Central memory CD8-positive, alpha-beta T cell (primary cell): ENCODE data around the gene ZNF483.
"Not testable (repeated sequence)": the region's sequence is repeated elsewhere in the genome, so short reads cannot be mapped to it uniquely, and the experiment has no call there.

Experiments
- ATAC-seq: fragments of 150-1000 bp; cut with Tn5 transposase; replicated peaks from 2 replicates; pipeline ENCODE4 v1.10.0; 2022; ENCODE audit warnings: mild to moderate bottlenecking, moderate FRiP score, moderate number of reproducible peaks; ENCODE audit not compliant: poor library complexity, severe bottlenecking; ENCODE audit errors: extremely low read depth
- DNase-seq, 2 donors: peaks; one replicate each; pipeline ENCODE4 v3.0.0; 2021; ENCODE audit warnings: low spot score in 2 of 2
- H3K27ac Mint-ChIP-seq: one replicate; pipeline ENCODE4 v1.8.0; 2022; ENCODE audit warnings: low read depth, mild to moderate bottlenecking, moderate library complexity, mixed read lengths
- H3K27me3 Mint-ChIP-seq: one replicate; pipeline ENCODE4 v1.8.0; 2022; ENCODE audit warnings: mixed read lengths
- H3K36me3 Mint-ChIP-seq: one replicate; pipeline ENCODE4 v1.8.0; 2022; ENCODE audit warnings: mild to moderate bottlenecking, moderate library complexity, mixed read lengths; ENCODE audit not compliant: insufficient read depth
- H3K4me1 Mint-ChIP-seq: one replicate; pipeline ENCODE4 v1.8.0; 2022; ENCODE audit warnings: mixed read lengths
- H3K4me3 Mint-ChIP-seq: one replicate; pipeline ENCODE4 v1.8.0; 2022; ENCODE audit warnings: mild to moderate bottlenecking, moderate library complexity, mixed read lengths
- H3K9me3 Mint-ChIP-seq: one replicate; pipeline ENCODE4 v1.8.0; 2022; ENCODE audit warnings: mixed read lengths

ZNF483 gene

GRCh38 chr9:111561165-111561719, 36.3 kb downstream of the ZNF483 start:
- H3K27me3 Mint-ChIP-seq: no peaks in the 10 kb centered on the region
- no peak for DNase-seq
- ATAC-seq: no peak
- no peaks in the 10 kb centered on the region for H3K4me1 Mint-ChIP-seq
- peaks cover 6% of the 10 kb centered on the region for H3K9me3 Mint-ChIP-seq
- no peak overlapping the region for H3K27ac Mint-ChIP-seq
- peaks cover 2% of the 10 kb centered on the region for H3K36me3 Mint-ChIP-seq
- no peak overlapping the region for H3K4me3 Mint-ChIP-seq

- Mint-ChIP-seq H3K4me3 (no peak overlapping the region), H3K4me1 (no peaks in the 10 kb centered on the region), H3K9me3 (peaks cover 24% of the 10 kb centered on the region), H3K27ac (no peak overlapping the region), H3K36me3 (peaks cover 2% of the 10 kb centered on the region), H3K27me3 (peaks cover 21% of the 10 kb centered on the region)
- no peak for ATAC-seq
- no peak for DNase-seq
Observed at GRCh38 chr9:111566234-111566633, 41.3 kb downstream of the ZNF483 start.

DNA sequence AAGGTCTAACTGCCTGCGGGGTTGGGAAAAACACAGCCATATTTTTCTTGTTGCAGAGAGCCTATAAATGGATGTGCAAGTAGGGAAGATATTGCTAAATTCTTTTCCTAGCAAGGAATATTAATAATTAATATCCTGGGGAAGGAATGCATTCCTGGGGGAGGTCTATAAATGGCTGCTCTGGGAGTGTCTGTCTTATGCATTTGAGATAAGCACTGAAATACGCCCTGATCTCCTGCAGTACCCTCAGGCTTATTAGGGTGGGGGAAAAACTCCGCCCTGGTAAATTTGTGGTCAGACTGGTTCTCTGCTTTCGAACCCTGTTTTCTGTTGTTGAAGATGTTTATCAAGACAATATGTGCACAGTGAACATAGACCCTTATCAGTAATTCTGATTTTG, 43.1 kb downstream of the ZNF483 start:
- not testable (repeated sequence) for H3K4me3 Mint-ChIP-seq, H3K36me3 Mint-ChIP-seq, ATAC-seq, DNase-seq, H3K4me1 Mint-ChIP-seq, H3K27ac Mint-ChIP-seq
- Mint-ChIP-seq H3K9me3 (peaks cover 24% of the 10 kb centered on the region), H3K27me3 (peaks cover 22% of the 10 kb centered on the region)

DNA sequence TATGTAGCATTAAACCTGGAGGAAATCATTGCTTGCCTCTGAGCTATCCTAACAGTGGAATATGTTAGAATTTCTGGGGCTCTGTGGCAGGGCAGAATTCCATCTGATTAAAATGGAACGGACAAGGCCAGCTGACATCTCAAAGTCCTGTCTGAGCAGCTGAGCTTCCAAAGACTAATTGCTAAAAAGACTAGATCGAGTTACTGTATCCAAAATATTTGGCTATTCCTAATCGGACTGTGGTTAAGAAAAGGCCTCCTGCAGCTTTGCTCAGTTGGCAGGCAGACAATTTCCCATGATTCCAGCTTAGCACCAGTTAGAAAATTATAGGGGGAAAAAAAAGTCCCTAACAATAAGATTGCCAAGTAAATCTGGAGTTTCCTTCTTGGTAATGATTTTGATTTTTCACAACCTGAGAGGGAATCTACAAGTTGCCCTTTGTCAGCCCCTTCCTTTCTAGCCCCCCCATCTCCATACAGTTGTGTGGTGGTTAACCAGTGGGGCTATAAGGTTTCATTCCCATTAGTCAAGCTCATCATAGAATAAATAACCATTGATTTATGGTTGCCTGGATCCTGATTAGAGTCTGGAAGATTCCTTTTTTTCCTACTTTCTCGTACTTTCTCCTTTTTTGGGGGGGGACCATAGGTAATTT, 48.1 kb downstream of the ZNF483 start:
- no peak overlapping the region for H3K4me3 Mint-ChIP-seq
- H3K9me3 Mint-ChIP-seq: peaks cover 17% of the 10 kb centered on the region
- no peak overlapping the region for H3K27ac Mint-ChIP-seq
- H3K36me3 Mint-ChIP-seq: no peaks in the 10 kb centered on the region
- no peak for DNase-seq
- ATAC-seq: no peak
- no peaks in the 10 kb centered on the region for H3K4me1 Mint-ChIP-seq
- H3K27me3 Mint-ChIP-seq: peaks cover 53% of the 10 kb centered on the region

- Mint-ChIP-seq H3K4me1 (no peaks in the 10 kb centered on the region), H3K27me3 (peaks cover 21% of the 10 kb centered on the region), H3K27ac (no peak overlapping the region), H3K36me3 (no peaks in the 10 kb centered on the region), H3K4me3 (no peak overlapping the region), H3K9me3 (no peaks in the 10 kb centered on the region)
- DNase-seq (no peak), ATAC-seq (no peak)
Observed at GRCh38 chr9:111582888-111583287, 57.9 kb downstream of the ZNF483 start.

GRCh38 chr9:111586378-111586777, 61.4 kb downstream of the ZNF483 start:
- H3K9me3 Mint-ChIP-seq: no peaks in the 10 kb centered on the region
- H3K4me1 Mint-ChIP-seq: no peaks in the 10 kb centered on the region
- no peak for ATAC-seq

DNA sequence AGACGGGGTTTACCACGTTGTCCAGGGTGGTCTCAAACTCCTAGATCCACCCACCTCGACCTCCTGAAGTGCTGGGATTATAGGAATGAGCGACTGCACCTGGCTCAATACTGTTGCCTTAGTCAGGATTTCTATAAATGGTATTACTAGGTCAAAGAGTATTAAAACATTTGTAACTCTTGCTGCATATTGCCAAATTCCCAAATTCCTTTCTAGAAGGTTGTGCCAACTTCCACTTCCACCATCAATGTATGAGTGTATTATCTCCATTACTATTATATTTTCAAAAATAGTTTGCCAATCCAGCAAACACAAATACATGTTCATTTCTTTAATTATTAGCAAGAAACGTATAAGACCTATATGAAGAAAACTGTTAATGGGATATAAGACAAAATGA, 63.9 kb downstream of the ZNF483 start:
- H3K9me3 Mint-ChIP-seq: no peaks in the 10 kb centered on the region
- H3K4me3 Mint-ChIP-seq: no peak overlapping the region
- no peaks in the 10 kb centered on the region for H3K4me1 Mint-ChIP-seq
- no peak for DNase-seq
- no peaks in the 10 kb centered on the region for H3K36me3 Mint-ChIP-seq
- peaks cover 17% of the 10 kb centered on the region for H3K27me3 Mint-ChIP-seq
- H3K27ac Mint-ChIP-seq: no peak overlapping the region
- no peak for ATAC-seq

More at GRCh38 chr9:111586378-111586777, 61.4 kb downstream of the ZNF483 start:
- Mint-ChIP-seq H3K36me3 (no peaks in the 10 kb centered on the region), H3K4me3 (no peak overlapping the region), H3K27ac (no peak overlapping the region), H3K27me3 (peaks cover 9% of the 10 kb centered on the region)
- no peak for DNase-seq

DNA sequence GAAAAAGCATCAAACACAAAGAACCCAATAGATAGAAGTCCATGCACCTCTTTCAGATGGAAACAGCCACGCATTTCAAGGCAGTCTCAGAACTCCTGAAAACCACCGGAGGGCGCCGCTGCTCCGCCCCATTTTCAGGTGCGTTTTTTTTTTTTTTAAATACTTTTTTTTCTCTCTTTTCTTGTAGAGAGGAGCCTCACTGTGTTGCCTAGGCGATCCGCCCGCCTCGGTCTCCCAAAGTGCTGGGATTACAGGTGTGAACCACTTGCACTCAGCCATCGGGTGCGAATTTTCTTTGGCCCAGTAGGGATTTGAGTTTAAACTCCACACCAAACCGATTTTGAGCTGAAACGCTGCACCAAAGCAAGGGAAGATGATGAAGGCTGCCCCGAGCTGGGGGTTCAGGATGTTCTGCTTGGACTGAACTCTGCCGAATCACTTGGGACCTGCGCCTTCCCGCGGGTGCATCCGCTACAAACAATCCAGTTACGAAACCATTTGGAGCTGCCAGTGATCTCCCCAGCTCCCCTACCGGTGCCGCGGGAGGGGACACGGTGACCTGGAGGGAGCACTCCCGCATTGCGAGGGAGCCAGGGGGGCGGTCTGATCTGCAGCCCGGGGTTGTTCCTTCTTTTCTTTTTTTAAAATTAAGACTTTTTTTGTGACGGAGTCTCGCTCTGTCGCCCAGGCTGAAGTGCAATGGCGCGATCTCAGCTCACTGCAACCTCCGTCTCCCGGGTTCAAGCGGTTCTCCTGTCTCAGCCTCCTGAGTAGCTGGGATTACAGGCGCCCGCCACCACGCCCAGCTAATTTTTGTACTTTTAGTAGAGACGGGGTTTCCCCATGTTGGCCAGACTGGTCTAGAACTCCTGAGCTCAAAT, 73.1 kb downstream of the ZNF483 start:
- peak overlapping the region; percentile 81 for H3K4me3 Mint-ChIP-seq
- peaks cover 58% of the 10 kb centered on the region for H3K27me3 Mint-ChIP-seq
- peaks cover 20% of the 10 kb centered on the region for H3K4me1 Mint-ChIP-seq
- no peaks in the 10 kb centered on the region for H3K9me3 Mint-ChIP-seq
- peak; percentile 64 for ATAC-seq
- H3K36me3 Mint-ChIP-seq: peaks cover 1% of the 10 kb centered on the region
- DNase-seq: peak in 1 of 2 donors; percentile 27
- no peak overlapping the region for H3K27ac Mint-ChIP-seq

- peaks cover 1% of the 10 kb centered on the region for H3K36me3 Mint-ChIP-seq
- no peaks in the 10 kb centered on the region for H3K9me3 Mint-ChIP-seq
- H3K27me3 Mint-ChIP-seq: peaks cover 58% of the 10 kb centered on the region
- H3K4me1 Mint-ChIP-seq: peaks cover 20% of the 10 kb centered on the region
- no peak overlapping the region for H3K27ac Mint-ChIP-seq
- ATAC-seq: no peak
- DNase-seq: no peak
- H3K4me3 Mint-ChIP-seq: peak overlapping the region; percentile 81
Observed at GRCh38 chr9:111598733-111599091, 73.7 kb downstream of the ZNF483 start.

- no peak for DNase-seq
- peaks cover 58% of the 10 kb centered on the region for H3K27me3 Mint-ChIP-seq
- peaks cover 20% of the 10 kb centered on the region for H3K4me1 Mint-ChIP-seq
- no peak within 1 kb of the TSS for H3K27ac Mint-ChIP-seq
- ATAC-seq: no peak
- peak within 1 kb of the TSS; percentile 81 for H3K4me3 Mint-ChIP-seq
- no peaks in the 10 kb centered on the region for H3K9me3 Mint-ChIP-seq
- peaks cover 1% of the 10 kb centered on the region for H3K36me3 Mint-ChIP-seq
Observed at GRCh38 chr9:111599092-111599954, 74.3 kb downstream of the ZNF483 start, which contains the start of gene PTGR1. TSS of gene PTGR1 (minus strand) at chr9:111599647. CDS start at chr9:111597422, 2,225 bp downstream.

DNA sequence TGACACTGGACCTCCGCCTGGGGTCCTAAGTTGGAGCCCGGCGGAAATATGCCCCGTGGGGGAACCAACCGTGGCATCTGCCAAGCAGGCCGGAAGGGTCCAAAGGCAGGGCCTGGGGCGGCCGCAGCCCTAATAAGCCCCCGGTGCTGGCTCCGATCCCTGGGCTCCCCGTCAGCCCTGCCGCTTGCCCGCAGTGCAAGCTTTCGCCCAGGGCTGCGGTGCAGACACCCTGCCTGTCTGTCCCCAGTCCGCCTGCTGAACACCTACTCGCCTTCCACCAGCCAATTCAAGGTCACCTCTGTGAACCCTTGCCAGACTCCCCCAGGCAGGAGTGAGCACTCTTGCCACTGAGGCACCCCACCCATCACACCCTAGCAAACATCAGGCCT, 75.0 kb downstream of the ZNF483 start:
- Mint-ChIP-seq H3K27ac (no peak overlapping the region), H3K36me3 (peaks cover 1% of the 10 kb centered on the region), H3K9me3 (no peaks in the 10 kb centered on the region), H3K4me1 (peaks cover 20% of the 10 kb centered on the region), H3K4me3 (peak overlapping the region; percentile 81), H3K27me3 (peaks cover 58% of the 10 kb centered on the region)
- DNase-seq (no peak), ATAC-seq (no peak)
